Dermis blood vessel endothelial cell (primary cell): ENCODE measurements around the gene IL6. TPM values are rescaled to one million over a fixed set of nuclear protein-coding genes. Genes with fewer than 3 reads are reported as not detected.
"Not testable (repeated sequence)": the region's sequence is repeated elsewhere in the genome, so short reads cannot be mapped to it uniquely, and the experiment has no call there.

Source experiments
- DNase-seq: peaks from one replicate; pipeline ENCODE4 v3.0.0; 2010
- total RNA-seq: library from RNA; depleted of rRNA; stranded (reverse); fragments of >200 nt; gene quantifications from 2 replicates; pipeline ENCODE4 v1.2.3, GENCODE V29; 2014

The IL6 gene
- total RNA-seq = 1.0 and 1.3 TPM in 2 replicates

DNA sequence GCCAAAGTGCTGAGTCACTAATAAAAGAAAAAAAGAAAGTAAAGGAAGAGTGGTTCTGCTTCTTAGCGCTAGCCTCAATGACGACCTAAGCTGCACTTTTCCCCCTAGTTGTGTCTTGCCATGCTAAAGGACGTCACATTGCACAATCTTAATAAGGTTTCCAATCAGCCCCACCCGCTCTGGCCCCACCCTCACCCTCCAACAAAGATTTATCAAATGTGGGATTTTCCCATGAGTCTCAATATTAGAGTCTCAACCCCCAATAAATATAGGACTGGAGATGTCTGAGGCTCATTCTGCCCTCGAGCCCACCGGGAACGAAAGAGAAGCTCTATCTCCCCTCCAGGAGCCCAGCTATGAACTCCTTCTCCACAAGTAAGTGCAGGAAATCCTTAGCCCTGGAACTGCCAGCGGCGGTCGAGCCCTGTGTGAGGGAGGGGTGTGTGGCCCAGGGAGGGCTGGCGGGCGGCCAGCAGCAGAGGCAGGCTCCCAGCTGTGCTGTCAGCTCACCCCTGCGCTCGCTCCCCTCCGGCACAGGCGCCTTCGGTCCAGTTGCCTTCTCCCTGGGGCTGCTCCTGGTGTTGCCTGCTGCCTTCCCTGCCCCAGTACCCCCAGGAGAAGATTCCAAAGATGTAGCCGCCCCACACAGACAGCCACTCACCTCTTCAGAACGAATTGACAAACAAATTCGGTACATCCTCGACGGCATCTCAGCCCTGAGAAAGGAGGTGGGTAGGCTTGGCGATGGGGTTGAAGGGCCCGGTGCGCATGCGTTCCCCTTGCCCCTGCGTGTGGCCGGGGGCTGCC lies at the start of gene IL6:
Gene IL6 (plus strand): TSS at position 294 of the 807 bp plus-strand sequence. CDS start 63 bp downstream, at position 357.
- DNase-seq = peak; percentile 95

GRCh38 chr7:22677263-22677662 lies 49.7 kb upstream of the IL6 start:
- DNase-seq = not testable (repeated sequence)

- no peak for DNase-seq
Measured at GRCh38 chr7:22677680-22678079, 49.3 kb upstream of the IL6 start.

DNA sequence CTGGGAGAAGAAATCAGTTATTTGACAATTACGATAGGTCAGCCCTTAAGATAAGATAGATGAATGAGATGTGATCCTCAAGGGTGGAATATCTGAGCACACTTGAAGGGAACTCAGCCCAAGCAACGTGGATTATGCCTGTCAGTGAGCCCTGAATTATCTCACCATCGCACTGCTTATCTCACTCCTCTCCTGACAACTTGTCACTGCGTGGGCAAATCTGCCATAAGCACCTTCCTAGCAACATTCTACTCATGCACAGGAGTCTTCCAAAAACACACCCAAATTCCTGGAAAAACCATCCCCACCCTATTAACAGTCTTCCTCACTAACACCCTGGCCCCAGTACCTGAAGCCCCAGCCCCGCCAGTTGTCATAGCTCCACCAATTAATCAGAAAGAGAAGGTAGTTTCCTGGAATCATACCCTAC lies 46.5 kb upstream of the IL6 start:
- DNase-seq = no peak

DNA sequence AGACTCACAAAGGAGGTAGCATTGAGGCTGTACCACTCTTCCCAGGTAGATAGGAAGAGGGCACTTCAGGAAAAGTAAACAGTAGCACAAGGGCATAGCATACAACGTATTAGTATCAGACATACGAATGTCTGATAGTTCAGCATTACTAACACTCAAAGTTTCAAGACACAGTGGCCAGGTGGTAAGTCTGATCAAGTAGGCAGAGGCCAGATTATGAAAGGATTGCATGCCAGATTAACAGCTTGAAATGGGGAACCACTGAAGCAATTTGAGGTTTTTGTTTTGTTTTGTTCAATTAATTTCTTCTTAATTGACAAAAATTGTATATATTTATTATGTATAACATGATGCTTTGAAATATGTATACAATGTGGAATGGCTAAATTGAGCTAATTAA lies 45.7 kb upstream of the IL6 start:
- no peak for DNase-seq

DNA sequence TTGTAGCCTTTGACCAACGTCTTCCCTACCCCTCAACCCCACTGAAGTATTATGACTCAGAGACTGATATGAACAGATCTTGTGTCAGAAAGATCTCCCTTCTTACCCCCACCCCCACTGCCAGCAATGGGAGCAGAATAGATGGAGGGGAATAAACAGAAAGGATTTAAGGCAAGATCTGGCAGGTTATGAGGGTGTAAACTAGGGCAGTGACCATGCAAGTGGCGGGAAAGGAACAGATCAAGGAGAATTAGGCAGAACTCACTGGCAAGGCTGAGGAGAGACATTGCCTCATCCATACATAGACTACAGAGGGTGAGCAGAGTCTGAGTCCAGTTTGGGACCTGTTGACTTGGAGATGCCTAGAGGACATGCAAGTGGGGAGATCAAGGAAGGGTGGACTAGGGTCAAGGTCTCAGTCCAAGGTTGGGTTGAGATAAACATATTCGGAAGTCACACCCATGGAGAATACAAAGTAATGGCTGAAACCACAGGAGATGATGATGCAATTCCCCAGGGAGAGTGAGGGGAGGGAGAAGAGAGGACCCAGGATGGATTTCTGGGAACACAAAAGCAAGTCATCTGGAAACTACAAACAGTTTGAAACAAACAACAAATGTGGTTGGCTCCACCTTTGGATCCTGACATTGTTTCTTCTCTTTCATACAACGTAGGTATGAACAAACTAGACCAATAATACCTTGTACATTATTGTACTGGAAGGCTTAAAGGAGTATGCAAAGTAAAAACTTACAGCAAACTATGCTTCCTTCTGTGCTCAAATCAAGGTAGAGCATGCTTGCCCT lies 44.9 kb upstream of the IL6 start:
- no peak for DNase-seq

DNA sequence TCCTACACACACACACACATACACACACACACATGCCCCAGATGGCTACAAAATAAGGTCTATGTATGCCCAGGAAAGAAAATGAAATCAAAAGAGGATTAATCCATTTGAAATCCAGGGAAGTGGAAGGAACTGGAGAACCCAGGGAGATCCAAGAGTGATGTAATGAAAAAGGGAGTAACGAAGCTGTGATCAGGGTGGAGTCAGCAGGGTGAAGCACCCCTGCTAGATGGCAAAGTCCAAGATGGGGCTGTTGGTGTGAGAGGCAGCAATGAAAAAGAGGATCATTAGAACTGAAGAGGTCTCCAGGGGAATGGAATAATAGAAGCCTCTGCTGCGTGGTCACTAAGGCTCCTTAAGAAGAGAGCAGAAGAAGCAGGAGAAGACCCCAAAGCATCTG lies 43.6 kb upstream of the IL6 start:
- DNase-seq = no peak

DNA sequence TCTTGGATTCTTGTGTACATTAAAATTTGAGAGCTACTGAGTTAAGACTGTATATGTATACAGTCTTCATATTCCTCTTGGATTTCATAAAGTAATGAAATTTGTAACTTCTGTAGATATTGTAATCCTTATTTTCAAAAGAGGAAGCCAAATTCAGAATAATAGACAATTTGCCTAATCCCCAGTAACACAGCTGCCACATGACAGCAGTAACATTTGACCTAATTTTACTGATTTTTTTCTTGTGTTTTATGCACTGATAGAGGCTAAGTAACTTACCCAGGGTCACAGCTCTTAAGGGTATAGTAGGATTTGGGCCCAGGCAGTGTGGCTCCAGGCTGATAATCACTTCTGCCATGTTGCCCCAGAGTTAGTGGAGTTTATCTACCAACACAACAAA lies 40.4 kb upstream of the IL6 start:
- DNase-seq = no peak

GRCh38 chr7:22688084-22688483 lies 38.9 kb upstream of the IL6 start:
- DNase-seq = no peak

GRCh38 chr7:22688934-22689333 lies 38.1 kb upstream of the IL6 start:
- DNase-seq = not testable (repeated sequence)

- no peak for DNase-seq
Measured at GRCh38 chr7:22694597-22695207, 32.3 kb upstream of the IL6 start.

- DNase-seq = no peak
Measured at GRCh38 chr7:22695476-22696132, 31.4 kb upstream of the IL6 start.

DNA sequence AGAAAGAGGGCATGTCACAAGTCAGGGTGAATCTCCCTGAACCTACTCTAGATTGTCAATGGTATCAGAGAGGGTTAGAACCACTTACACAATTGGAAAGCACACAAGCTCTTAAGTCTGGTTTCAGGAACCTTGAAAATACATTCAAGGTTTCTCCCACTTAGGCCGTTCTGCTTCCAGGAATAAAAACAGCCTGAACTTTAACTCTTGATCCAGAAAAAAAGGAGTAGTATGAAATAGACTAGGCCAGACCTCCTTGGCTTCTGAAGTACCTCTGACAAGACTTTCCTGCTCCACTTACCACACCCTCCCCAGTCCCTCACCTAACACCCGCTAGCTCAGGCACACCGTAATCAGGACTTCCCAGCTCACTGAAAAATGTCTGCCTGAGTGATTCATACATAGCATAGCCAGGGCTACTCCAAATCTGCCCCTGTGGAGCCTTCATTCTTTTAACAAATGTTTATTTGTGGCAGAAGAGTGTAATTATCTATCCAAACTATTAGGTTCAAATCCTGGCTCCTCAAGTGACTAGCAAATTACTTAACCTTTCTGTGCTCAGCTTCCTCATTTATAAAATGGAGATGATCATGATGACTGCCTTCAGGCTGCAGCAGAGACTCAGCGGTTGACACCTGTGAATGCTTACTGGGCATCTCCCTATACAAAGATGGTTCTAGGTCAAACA lies 30.3 kb upstream of the IL6 start:
- no peak for DNase-seq

DNA sequence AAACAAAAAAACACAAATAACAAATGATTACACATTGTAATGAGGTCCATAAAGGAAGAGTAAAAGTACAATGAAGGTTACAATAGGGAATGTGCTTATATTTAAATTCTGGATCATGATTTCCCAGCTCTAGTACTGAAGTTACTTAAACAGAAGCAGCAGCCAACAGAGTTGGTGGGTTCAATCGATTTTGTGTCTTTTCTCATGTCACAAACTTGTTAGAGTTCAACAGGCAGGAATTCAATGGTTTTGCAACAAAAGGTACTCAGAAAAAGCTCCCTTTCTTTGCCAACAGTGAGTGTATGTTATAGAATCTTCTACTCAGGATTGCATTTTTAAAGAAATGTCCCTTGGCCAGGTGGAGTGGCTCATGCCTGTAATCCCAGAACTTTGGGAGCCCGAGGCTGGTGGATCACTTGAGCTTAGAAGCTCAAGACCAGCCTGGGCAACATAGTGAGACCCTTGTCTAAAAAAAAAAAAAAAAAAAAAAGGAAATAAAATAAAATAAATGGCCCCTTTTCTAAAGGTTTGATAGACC lies 29.6 kb upstream of the IL6 start:
- no peak for DNase-seq

DNA sequence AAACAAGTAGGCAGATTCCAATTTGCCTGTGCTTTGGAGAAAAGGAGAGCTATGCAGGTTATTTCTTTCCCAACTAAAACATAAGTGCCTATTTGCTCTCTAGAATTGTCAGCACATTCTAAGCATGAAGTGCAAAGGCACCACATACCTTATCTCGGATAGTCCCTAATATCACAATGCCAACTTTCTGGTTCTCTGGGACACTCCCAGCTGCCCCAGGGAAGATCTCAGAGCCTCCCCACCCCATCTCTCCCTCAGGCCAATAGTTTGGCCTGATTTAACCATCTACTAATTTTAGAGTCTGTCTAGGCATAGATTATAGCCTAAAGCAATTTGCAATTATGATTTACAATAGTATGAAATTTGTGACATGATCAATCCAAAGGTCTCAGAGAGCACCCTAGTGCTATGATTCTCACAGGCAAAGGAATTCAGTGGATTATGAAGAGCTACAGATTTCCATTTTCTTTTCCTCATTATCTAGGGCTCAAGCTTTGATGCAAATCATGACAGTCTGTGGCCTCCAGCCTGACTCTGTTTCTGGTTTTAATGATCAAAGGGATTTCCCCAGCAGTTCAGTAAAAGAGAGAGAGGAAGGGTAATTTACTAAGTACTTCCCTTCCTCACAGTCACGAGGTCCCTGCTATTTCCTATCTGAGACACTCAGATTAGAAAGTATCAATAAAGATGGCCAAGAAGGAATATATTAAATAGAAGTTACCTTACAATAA lies 29.0 kb upstream of the IL6 start:
- peak; percentile 67 for DNase-seq

DNA sequence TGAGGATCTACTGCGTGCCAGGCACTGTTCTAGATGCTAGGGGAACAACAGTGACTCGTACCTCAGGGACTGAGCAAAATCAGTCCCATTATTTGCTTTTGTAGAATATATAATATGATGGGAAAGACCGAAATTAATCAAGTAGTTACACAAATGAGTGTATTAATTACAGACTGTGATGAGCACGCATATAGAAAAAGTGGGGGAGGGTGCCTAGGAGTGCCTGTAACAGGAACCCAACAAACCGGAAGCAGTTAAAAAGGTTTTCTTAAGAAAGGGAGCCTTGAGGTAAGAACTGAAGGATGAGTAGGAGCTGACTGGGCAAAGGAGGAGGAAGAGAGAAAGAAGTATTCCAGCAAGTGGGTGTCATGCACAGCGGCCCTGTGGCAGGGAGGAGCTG lies 28.2 kb upstream of the IL6 start:
- no peak for DNase-seq

- peak; percentile 38 for DNase-seq
Measured at GRCh38 chr7:22700559-22701002, 26.4 kb upstream of the IL6 start.

- DNase-seq = no peak
Measured at GRCh38 chr7:22702516-22702915, 24.5 kb upstream of the IL6 start.

- DNase-seq = not testable (repeated sequence)
Measured at GRCh38 chr7:22703107-22703855, 23.7 kb upstream of the IL6 start.

- DNase-seq = not testable (repeated sequence)
Measured at GRCh38 chr7:22703978-22704610, 22.9 kb upstream of the IL6 start.
